BLaER1 (cell line): ENCODE measurements around the gene ARID3C.

Source experiments
- H3K27ac ChIP-seq: shearing (Covaris generic); formaldehyde crosslinking; 2 replicates; pipeline ENCODE4 v1.8.1; 2022
- H3K27me3 ChIP-seq: shearing (Covaris generic); formaldehyde crosslinking; 2 replicates; pipeline ENCODE4 v1.8.1; 2022
- H3K36me3 ChIP-seq: shearing (Covaris generic); formaldehyde crosslinking; 2 replicates; pipeline ENCODE4 v1.8.1; 2022
- H3K4me1 ChIP-seq: shearing (Covaris generic); formaldehyde crosslinking; 2 replicates; pipeline ENCODE4 v1.8.1; 2022
- H3K4me2 ChIP-seq: shearing (Covaris generic); formaldehyde crosslinking; 2 replicates; pipeline ENCODE4 v1.8.1; 2022
- H3K4me3 ChIP-seq: shearing (Covaris generic); formaldehyde crosslinking; 2 replicates; pipeline ENCODE4 v1.8.1; 2022
- H3K9ac ChIP-seq: shearing (Covaris generic); formaldehyde crosslinking; 2 replicates; pipeline ENCODE4 v1.8.1; 2022
- H3K9me3 ChIP-seq: shearing (Covaris generic); formaldehyde crosslinking; 2 replicates; pipeline ENCODE4 v1.8.1; 2022
- H4K20me1 ChIP-seq: shearing (Covaris generic); formaldehyde crosslinking; 2 replicates; pipeline ENCODE4 v1.8.1; 2022
- Cebpa-rat ChIP-seq: shearing (Covaris generic); IDR thresholded peaks from 2 replicates; pipeline ENCODE4 v1.8.1; 2022

Gene ARID3C

DNA sequence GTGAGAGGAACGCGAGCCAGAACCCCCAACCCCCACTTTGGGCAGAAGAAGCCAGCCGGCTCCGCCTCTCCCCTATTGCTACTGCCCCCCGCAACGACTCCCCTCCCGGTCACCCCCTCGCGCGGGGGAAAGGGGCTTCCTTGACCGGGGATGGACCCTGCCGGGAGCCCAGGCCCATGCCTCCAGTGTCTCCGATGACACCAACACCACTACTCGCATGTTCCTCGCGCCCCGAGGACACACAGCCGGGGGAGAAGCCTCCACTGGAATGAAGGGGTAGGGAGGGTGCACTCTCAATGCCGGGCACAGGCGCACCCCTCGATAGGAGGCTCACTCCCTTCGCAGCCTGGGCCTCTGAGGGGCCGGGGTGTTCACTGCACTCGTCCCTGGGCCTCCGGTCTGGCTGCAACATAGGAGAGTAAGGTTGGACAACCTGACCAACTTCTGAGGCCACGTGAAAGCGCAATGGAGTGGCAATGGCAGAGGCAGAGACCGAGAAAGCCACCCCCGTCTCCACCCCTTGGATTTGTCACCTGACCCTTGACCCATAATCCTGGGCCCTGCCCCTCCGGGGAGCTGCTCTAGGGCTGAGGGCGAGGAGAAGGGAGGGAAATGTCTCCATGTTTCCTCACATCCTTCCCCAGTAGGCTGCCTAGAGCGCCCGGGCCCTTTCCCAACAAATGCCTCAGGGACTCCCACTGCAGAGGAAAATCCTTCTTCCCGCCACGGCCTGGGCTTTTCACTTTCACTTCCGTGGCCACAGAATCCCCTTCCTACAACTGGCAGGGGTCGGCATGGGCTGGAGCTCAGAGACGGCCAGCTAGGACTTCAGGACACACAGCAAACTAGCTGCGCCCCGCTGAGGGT is 38.3 kb downstream of the ARID3C start:
- H3K4me3 ChIP-seq = peak overlapping the region; percentile 64
- peaks cover 47% of the 10 kb centered on the region for H3K4me1 ChIP-seq
- no peak overlapping the region for H3K27ac ChIP-seq
- no peak for TF ChIP-seq Cebpa-rat
- H4K20me1 ChIP-seq = peaks cover 86% of the 10 kb centered on the region
- H3K27me3 ChIP-seq = peaks cover 93% of the 10 kb centered on the region
- peak overlapping the region; percentile 89 for H3K4me2 ChIP-seq
- H3K9ac ChIP-seq = no peak overlapping the region
- no peaks in the 10 kb centered on the region for H3K36me3 ChIP-seq
- no peaks in the 10 kb centered on the region for H3K9me3 ChIP-seq

DNA sequence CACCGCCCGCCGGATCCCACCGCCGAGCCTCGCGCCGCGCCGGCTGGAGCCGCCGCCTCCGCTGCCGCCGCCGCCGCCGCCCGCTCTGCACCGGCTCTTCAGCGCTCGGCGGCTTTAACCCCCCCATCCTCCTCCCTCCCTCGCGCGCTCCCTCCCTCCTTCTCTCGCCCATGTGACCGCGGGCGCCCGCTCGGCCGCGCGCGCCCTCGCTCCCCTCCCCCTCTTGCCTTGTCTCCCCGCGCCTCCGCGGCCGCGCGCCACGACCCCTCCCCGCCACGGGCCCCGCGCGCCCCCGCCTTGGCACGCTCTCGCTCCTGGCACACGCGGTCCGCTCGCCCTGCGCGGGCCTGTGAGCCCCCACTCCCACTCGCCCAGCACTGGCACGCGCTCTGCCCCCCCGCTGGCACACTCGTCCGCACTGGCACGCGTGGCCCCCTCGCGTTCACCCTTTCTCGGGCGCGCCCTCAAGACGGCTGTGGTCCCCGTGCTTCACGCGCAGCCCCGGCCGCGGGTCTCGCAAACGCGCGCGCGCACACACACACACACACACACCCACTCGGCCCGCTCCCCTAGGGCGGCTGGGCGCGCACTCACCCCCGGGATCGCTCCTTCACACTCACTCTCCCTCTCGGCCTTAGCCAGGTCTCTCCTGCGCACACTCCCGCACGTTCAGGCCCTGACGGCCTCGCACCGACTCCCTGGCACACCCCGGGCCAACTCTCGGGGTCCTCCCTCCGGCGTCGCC is 39.1 kb downstream of the ARID3C start, which contains the start of gene CNTFR:
TSS of gene CNTFR (minus strand) at position 89 of the 745 bp plus-strand sequence. CDS start 20,743 bp downstream, outside the sequence.
- no peak for TF ChIP-seq Cebpa-rat
- Histone ChIP-seq H3K36me3 (no peaks in the 10 kb centered on the region), H3K9me3 (no peaks in the 10 kb centered on the region), H3K9ac (no peak within 1 kb of the TSS), H3K27me3 (peaks cover 100% of the 10 kb centered on the region), H4K20me1 (peaks cover 90% of the 10 kb centered on the region), H3K27ac (no peak within 1 kb of the TSS), H3K4me3 (peak within 1 kb of the TSS; percentile 64), H3K4me1 (peaks cover 55% of the 10 kb centered on the region), H3K4me2 (peak within 1 kb of the TSS; percentile 89)

DNA sequence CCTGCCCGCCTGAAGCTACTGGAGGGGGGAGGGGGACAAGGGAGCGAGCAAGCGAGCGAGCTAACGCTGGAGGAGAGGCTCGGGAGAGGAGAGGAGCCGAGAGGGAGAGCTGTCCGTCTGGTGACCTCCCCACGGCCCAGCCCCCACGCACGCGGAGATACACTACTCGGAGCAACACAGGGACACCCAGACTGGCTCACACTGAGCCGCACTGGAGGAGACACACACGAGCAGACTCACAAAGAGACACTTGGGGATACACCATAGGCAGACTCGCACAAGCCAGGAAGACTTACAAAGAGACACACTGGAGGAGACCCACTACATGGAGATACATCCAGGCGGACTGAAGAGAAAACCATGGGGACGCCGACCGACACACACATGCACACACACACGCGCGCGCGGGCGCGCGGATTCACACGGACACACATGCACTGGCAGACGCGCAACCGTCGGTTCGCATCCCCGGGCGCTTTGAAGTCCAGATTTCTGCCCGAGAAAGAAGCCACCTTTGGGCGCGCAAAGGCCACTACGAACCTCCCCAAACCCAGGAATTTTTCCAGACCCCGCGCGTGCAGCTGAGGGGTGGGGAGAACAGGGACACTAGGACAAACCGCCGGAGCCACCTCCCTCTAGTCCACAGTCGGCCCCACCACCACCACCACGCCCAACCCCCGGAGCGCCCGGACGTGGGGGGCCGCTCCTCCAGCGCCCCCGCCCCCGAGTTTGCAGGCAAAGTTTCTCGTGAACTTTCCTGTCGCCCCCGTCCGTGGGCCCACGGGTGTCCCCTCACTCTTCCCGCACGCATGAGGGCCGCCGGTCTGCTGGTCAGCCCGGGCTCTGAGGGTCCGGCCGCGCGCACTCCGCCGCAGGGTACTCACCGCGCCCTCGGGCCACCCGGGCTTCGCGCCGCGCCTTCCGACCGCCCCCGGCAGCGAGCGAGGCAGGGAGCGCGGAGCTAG is 39.9 kb downstream of the ARID3C start:
- peak overlapping the region; percentile 89 for H3K4me2 ChIP-seq
- no peak for TF ChIP-seq Cebpa-rat
- peaks cover 83% of the 10 kb centered on the region for H4K20me1 ChIP-seq
- H3K9ac ChIP-seq = no peak overlapping the region
- H3K4me1 ChIP-seq = peaks cover 58% of the 10 kb centered on the region
- H3K36me3 ChIP-seq = no peaks in the 10 kb centered on the region
- peak overlapping the region; percentile 64 for H3K4me3 ChIP-seq
- H3K9me3 ChIP-seq = no peaks in the 10 kb centered on the region
- H3K27me3 ChIP-seq = peaks cover 99% of the 10 kb centered on the region
- H3K27ac ChIP-seq = no peak overlapping the region

DNA sequence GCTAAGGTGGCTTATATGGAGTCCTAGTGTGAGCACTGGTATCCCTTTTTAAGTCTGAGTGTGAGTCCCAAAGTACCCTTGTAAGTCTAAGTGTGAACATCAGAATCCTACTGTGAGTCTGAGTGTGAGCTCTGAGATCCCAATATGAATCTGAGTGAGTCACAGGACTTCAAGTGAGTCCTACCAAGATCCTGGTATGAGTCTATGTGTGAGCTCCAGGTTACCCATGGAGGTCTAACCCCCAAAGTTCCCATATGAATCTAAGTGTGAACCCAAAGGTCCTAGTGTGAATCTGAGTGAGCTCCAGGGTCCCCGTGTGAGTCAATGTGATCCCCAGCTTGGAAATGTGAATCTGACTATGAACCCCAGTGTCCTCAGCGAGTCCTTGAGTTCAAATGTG is 41.6 kb downstream of the ARID3C start:
- H4K20me1 ChIP-seq = peaks cover 70% of the 10 kb centered on the region
- H3K27ac ChIP-seq = no peak overlapping the region
- no peaks in the 10 kb centered on the region for H3K36me3 ChIP-seq
- H3K9me3 ChIP-seq = no peaks in the 10 kb centered on the region
- no peak overlapping the region for H3K4me2 ChIP-seq
- H3K4me3 ChIP-seq = no peak overlapping the region
- peaks cover 55% of the 10 kb centered on the region for H3K4me1 ChIP-seq
- H3K9ac ChIP-seq = no peak overlapping the region
- no peak for TF ChIP-seq Cebpa-rat
- peaks cover 82% of the 10 kb centered on the region for H3K27me3 ChIP-seq

DNA sequence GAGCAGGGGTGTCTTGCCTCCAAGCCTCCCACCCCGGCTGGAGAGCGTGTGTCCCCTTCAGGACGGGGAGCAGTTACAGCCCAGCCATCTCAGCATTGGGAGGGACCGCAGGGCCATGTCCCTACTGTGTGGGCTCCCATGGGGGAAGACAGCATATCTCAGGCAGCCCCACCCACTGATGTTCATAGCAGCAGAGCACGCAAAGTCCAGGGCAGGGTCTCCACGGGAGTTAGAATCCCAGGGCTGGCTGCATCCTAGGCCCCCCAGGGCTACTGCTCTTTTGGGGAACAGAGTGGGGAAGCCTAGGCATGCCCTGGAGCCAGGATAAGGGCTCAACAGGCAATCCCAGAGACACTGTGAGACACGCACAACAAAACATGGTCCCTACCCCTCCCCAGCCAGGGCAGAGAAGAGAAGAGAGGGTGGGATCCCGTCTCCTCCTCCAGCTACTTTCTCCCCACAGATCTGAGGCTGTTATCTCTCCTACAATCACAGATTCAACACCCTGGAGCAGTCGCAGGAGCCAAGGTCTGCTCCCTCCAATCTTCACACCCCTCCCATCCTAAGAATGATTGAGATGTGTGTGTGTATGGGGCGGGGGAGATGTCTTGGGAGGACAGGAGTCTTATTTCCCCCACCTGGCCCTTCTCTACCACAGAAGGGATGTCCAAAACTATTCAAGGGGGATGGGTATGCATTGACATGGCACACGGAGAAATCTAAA is 42.8 kb downstream of the ARID3C start:
- H4K20me1 ChIP-seq = peaks cover 59% of the 10 kb centered on the region
- H3K4me3 ChIP-seq = no peak overlapping the region
- H3K27ac ChIP-seq = no peak overlapping the region
- no peak overlapping the region for H3K9ac ChIP-seq
- H3K4me1 ChIP-seq = peaks cover 43% of the 10 kb centered on the region
- no peak for TF ChIP-seq Cebpa-rat
- peak overlapping the region; percentile 80 for H3K4me2 ChIP-seq
- H3K9me3 ChIP-seq = no peaks in the 10 kb centered on the region
- peaks cover 76% of the 10 kb centered on the region for H3K27me3 ChIP-seq
- H3K36me3 ChIP-seq = no peaks in the 10 kb centered on the region

DNA sequence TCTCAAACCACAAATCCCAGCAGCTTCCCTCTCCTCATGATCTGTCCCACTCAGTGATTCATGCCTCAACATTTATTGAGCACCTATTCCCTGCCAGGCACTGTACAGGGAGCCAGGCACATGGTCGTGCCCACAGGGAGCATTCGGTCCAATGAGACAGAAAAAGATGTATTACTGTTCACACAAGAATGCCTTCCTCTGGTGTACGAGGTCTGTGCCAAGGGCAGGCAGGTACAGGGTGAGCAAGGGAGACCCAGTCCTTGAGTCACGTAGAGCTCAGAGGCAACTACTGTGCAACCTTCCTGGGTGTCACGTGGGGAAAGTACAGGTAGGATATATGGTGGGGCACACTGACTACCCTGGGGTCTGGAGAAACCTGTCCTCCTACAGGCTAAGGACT is 43.9 kb downstream of the ARID3C start:
- no peaks in the 10 kb centered on the region for H3K9me3 ChIP-seq
- H4K20me1 ChIP-seq = peaks cover 58% of the 10 kb centered on the region
- no peak for TF ChIP-seq Cebpa-rat
- peak overlapping the region; percentile 80 for H3K4me2 ChIP-seq
- H3K36me3 ChIP-seq = no peaks in the 10 kb centered on the region
- no peak overlapping the region for H3K27ac ChIP-seq
- H3K4me1 ChIP-seq = peaks cover 32% of the 10 kb centered on the region
- peaks cover 76% of the 10 kb centered on the region for H3K27me3 ChIP-seq
- H3K9ac ChIP-seq = no peak overlapping the region
- H3K4me3 ChIP-seq = no peak overlapping the region

DNA sequence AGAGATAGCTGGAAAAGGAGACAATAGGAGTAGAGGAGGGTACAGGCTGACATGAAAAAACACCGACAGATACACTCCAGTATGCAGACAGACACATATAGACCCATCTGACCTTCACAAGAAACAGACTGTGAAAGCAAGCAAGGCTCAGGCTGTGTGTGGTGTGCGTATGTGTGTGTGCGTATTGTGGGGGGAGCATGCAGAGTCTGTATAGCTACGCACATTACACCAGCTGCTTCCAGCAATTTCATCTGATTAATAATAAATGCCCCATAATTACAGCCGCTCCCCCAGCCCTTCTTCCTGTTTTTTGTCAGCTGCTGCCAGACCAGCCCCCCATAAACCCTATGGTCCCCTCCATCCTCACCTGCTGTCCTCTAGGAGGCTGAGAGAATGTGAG is 46.1 kb downstream of the ARID3C start:
- no peak overlapping the region for H3K27ac ChIP-seq
- H3K4me3 ChIP-seq = no peak overlapping the region
- H3K9ac ChIP-seq = no peak overlapping the region
- H3K27me3 ChIP-seq = peaks cover 76% of the 10 kb centered on the region
- H3K4me1 ChIP-seq = peaks cover 18% of the 10 kb centered on the region
- no peak overlapping the region for H3K4me2 ChIP-seq
- no peaks in the 10 kb centered on the region for H3K36me3 ChIP-seq
- H4K20me1 ChIP-seq = peaks cover 54% of the 10 kb centered on the region
- H3K9me3 ChIP-seq = no peaks in the 10 kb centered on the region
- TF ChIP-seq Cebpa-rat = no peak

DNA sequence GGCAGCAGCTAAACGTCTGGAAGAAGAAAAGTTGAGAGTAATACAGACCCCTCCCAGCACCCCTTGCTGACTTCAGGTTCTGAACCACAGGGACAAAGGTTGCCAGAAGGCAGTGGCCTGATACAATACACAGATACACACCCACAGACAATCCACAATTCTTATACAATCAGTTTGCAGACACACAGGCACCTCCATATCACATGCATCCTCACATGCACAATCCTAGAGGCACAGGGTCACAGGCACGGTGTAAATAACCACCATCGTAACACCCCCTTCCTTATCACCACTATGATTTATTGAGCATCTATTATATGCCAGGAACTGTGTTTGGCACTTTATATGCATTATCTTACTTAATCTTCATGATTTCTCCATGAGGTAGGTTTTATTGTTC is 47.5 kb downstream of the ARID3C start:
- H4K20me1 ChIP-seq = peaks cover 51% of the 10 kb centered on the region
- no peak overlapping the region for H3K4me2 ChIP-seq
- H3K4me3 ChIP-seq = no peak overlapping the region
- H3K27me3 ChIP-seq = peaks cover 76% of the 10 kb centered on the region
- no peak for TF ChIP-seq Cebpa-rat
- no peak overlapping the region for H3K27ac ChIP-seq
- no peaks in the 10 kb centered on the region for H3K36me3 ChIP-seq
- H3K9me3 ChIP-seq = no peaks in the 10 kb centered on the region
- H3K9ac ChIP-seq = no peak overlapping the region
- peaks cover 18% of the 10 kb centered on the region for H3K4me1 ChIP-seq

DNA sequence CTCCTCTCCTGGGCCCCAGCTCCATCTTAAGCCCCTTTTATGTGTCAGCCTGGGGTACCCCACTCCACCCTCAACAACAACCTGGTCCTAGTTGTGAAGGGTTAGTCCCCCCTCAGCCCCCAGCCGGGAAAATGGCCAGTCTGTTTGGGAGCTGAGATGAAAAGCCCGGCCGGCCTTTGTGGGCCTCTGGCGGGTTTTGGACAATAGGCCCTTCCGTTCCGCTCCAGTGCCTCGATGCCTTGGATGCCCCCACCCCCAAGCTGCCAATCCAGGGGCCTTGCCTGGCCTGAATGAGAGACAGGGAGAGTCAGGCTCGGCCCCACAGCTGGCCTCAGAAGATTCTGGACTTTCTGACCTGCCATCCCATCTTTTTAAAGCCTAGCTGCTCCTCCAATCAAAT is 48.5 kb downstream of the ARID3C start:
- no peaks in the 10 kb centered on the region for H3K9me3 ChIP-seq
- no peak overlapping the region for H3K4me2 ChIP-seq
- TF ChIP-seq Cebpa-rat = no peak
- peaks cover 75% of the 10 kb centered on the region for H3K27me3 ChIP-seq
- no peak overlapping the region for H3K4me3 ChIP-seq
- H3K4me1 ChIP-seq = peaks cover 9% of the 10 kb centered on the region
- no peak overlapping the region for H3K27ac ChIP-seq
- no peaks in the 10 kb centered on the region for H3K36me3 ChIP-seq
- peaks cover 47% of the 10 kb centered on the region for H4K20me1 ChIP-seq
- H3K9ac ChIP-seq = no peak overlapping the region
